C4-2B (cell line): ENCODE measurements around the gene NHSL1.

Source experiments
- ZFX ChIP-seq: fragments of 450-650 bp; IDR thresholded peaks from 2 replicates; pipeline ENCODE4 v1.6.1; 2017
- TF ChIP-seq, protein P1 (sequence below): fragments of 450-650 bp; conservative IDR thresholded peaks from 2 replicates; pipeline ENCODE4 v1.5.1; 2017; ENCODE audit warnings: mild to moderate bottlenecking

DNA sequence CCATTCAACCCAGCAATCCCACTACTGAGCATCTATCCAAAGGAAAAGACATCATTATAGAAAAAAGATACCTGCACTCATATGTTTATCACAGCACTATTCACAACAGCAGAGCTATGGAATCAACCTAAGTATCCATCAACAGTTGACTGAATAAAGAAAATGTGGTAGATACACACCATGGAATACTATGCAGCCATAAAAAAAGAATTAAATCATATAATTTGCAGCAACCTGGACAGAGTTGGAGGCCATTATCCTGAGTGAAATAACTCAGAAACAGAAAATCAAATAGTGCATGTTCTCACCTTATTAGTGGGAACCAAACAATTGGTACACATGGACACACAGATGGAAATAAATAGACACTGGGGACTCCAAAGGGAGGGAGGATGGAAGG lies 23.2 kb downstream of the NHSL1 start:
- TF ChIP-seq, protein P1, sequence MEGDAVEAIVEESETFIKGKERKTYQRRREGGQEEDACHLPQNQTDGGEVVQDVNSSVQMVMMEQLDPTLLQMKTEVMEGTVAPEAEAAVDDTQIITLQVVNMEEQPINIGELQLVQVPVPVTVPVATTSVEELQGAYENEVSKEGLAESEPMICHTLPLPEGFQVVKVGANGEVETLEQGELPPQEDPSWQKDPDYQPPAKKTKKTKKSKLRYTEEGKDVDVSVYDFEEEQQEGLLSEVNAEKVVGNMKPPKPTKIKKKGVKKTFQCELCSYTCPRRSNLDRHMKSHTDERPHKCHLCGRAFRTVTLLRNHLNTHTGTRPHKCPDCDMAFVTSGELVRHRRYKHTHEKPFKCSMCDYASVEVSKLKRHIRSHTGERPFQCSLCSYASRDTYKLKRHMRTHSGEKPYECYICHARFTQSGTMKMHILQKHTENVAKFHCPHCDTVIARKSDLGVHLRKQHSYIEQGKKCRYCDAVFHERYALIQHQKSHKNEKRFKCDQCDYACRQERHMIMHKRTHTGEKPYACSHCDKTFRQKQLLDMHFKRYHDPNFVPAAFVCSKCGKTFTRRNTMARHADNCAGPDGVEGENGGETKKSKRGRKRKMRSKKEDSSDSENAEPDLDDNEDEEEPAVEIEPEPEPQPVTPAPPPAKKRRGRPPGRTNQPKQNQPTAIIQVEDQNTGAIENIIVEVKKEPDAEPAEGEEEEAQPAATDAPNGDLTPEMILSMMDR = no peak
- TF ChIP-seq ZFX = no peak
